Panc1 (cell line): Measurements from ENCODE around the gene NHSL1. TPM values are rescaled to one million over a fixed set of nuclear protein-coding genes. Genes with fewer than 3 reads are reported as not detected.

Experiments used
- ATAC-seq: fragments of 200-7000 bp; cut with Tn5 transposase; 2 replicates; pipeline ENCODE4 v1.9.1; 2020; ENCODE audit warnings: mild to moderate bottlenecking, moderate library complexity
- BruUV-seq: library from RNA; stranded (reverse); fragments of 400-500 nt; replicated peaks from 2 replicates; lab custom pipeline; 2021; lab: Mats Ljungman, UMichigan
- CTCF ChIA-PET: fragments of 300-600 bp; sonication (Branson Sonifier 250); formaldehyde crosslinking; loops from one replicate; lab custom pipeline; 2022; ENCODE audit warnings: antibody characterized with exemption; lab: Charles Lee
- POLR2A ChIA-PET: fragments of 300-600 bp; sonication (Branson Sonifier 250); formaldehyde crosslinking; loops from one replicate; lab custom pipeline; 2022; ENCODE audit warnings: antibody characterized with exemption; lab: Charles Lee
- DNase-seq: peaks from one replicate; pipeline ENCODE4 v3.0.0-alpha.2; 2010; ENCODE audit warnings: low read depth, low spot score
- H3K27ac ChIP-seq: 2 replicates; pipeline ENCODE4 v1.5.1; 2011; ENCODE audit warnings: mild to moderate bottlenecking, low read length, inconsistent platforms
- H3K27me3 ChIP-seq: fragments of 200-500 bp; sonication (Bioruptor generic); 2 replicates; pipeline ENCODE4 v1.6.0; 2014; ENCODE audit warnings: low read length, inconsistent platforms; ENCODE audit not compliant: control insufficient read depth, insufficient read depth
- H3K36me3 ChIP-seq: fragments of 200-500 bp; sonication (Bioruptor generic); 2 replicates; pipeline ENCODE4 v1.5.1; 2014; ENCODE audit warnings: inconsistent platforms, mild to moderate bottlenecking, low read length, moderate library complexity; ENCODE audit not compliant: control insufficient read depth, insufficient read depth
- H3K4me1 ChIP-seq: 2 replicates; pipeline ENCODE4 v1.5.1; 2011; ENCODE audit warnings: inconsistent platforms, mild to moderate bottlenecking, low read length, moderate library complexity; ENCODE audit not compliant: control insufficient read depth, insufficient read depth
- H3K4me3 ChIP-seq, 2 experiments: 2 replicates each; pipeline ENCODE4 v1.5.1; 2011 to 2012; ENCODE audit warnings: low read depth in 2 of 2, low read length in 2 of 2, mild to moderate bottlenecking in 2 of 2, inconsistent platforms in 1 of 2, moderate library complexity in 1 of 2
- H3K9me3 ChIP-seq: fragments of 200-500 bp; sonication (Bioruptor generic); 2 replicates; pipeline ENCODE4 v1.5.1; 2014; ENCODE audit warnings: low read depth, mild to moderate bottlenecking, inconsistent platforms, low read length, moderate library complexity; ENCODE audit not compliant: control insufficient read depth, insufficient read depth
- POLR2AphosphoS5 ChIP-seq: IDR thresholded peaks from 2 replicates; pipeline ENCODE4 v1.6.1; 2012; ENCODE audit warnings: mild to moderate bottlenecking, low read depth, low read length, moderate library complexity
- SIN3A ChIP-seq: IDR thresholded peaks from 2 replicates; pipeline ENCODE4 v1.6.1; 2012; ENCODE audit warnings: low read depth, mild to moderate bottlenecking, low read length, moderate library complexity, borderline replicate concordance; ENCODE audit not compliant: insufficient read depth
- TCF7L2 ChIP-seq: IDR thresholded peaks from 2 replicates; pipeline ENCODE4 v1.6.1; 2011; ENCODE audit warnings: mild to moderate bottlenecking, low read depth, low read length, inconsistent platforms
- in situ Hi-C: cut with HindIII; loops from 2 replicates; pipeline ENCODE4 v1.10.0; 2016; ENCODE audit warnings: low sequenced_read_pairs, low pct_unique_long_range_greater_than_20kb
- intact Hi-C: fragments of 100-400 bp; cut with micrococcal nuclease; formaldehyde crosslinking; loops from one replicate; pipeline ENCODE4 v1.10.0; 2022; ENCODE audit not compliant: unreplicated experiment
- total RNA-seq: library from RNA; stranded (reverse); gene quantifications from one replicate; pipeline ENCODE4 v1.2.1, GENCODE V29; 2021; ENCODE audit not compliant: unreplicated experiment
- TF ChIP-seq, protein P1 (sequence below): fragments of 450-650 bp; IDR thresholded peaks from 2 replicates; pipeline ENCODE4 v1.5.1; 2017; ENCODE audit warnings: mild to moderate bottlenecking
- TF ChIP-seq, protein P2 (sequence below), 2 experiments: IDR thresholded peaks; 2 replicates each; pipeline ENCODE4 v1.6.1; 2011 to 2012; ENCODE audit warnings: low read depth in 2 of 2, control low read depth in 1 of 2, low read length in 1 of 2, mild to moderate bottlenecking in 1 of 2, moderate library complexity in 1 of 2; ENCODE audit not compliant: insufficient read depth in 1 of 2

NHSL1 gene
- total RNA-seq, 1 experiment from 2014 or later, result 20.6 TPM

DNA sequence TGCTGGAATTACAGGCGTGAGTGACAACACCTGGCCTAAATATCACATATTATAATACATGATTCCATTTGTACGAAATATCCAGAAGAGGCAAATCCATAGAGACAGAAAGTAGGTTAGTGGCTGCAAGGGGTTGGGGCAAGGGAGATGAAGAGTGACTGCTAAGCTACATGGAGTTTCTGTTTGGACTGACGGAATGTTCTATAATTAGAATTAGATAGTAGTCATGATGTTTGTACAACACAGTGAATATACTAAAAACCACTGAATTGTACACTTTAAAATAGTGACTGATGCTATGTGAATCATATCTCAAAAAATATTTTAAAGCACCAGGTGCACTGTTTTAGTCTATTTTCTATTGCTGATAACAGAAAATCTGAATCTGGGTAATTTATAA, 99.0 kb downstream of the NHSL1 start:
- ATAC-seq (no peak), DNase-seq (no peak)
- Histone ChIP-seq H3K4me1 (peaks cover 4% of the 10 kb centered on the region), H3K27ac (no peak overlapping the region), H3K9me3 (no peaks in the 10 kb centered on the region), H3K4me3 (no peak overlapping the region), H3K36me3 (peaks cover 6% of the 10 kb centered on the region; the same call in 1 of the 2 replicates), H3K27me3 (no peaks in the 10 kb centered on the region)
- POLR2A ChIA-PET, result no interaction called here
- CTCF ChIA-PET, result no interaction called here
- TF ChIP-seq, protein P1, sequence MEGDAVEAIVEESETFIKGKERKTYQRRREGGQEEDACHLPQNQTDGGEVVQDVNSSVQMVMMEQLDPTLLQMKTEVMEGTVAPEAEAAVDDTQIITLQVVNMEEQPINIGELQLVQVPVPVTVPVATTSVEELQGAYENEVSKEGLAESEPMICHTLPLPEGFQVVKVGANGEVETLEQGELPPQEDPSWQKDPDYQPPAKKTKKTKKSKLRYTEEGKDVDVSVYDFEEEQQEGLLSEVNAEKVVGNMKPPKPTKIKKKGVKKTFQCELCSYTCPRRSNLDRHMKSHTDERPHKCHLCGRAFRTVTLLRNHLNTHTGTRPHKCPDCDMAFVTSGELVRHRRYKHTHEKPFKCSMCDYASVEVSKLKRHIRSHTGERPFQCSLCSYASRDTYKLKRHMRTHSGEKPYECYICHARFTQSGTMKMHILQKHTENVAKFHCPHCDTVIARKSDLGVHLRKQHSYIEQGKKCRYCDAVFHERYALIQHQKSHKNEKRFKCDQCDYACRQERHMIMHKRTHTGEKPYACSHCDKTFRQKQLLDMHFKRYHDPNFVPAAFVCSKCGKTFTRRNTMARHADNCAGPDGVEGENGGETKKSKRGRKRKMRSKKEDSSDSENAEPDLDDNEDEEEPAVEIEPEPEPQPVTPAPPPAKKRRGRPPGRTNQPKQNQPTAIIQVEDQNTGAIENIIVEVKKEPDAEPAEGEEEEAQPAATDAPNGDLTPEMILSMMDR, result no peak
- no TSS peak for BruUV-seq
- in situ Hi-C loops (no loop called here), intact Hi-C loops (no loop called here)

DNA sequence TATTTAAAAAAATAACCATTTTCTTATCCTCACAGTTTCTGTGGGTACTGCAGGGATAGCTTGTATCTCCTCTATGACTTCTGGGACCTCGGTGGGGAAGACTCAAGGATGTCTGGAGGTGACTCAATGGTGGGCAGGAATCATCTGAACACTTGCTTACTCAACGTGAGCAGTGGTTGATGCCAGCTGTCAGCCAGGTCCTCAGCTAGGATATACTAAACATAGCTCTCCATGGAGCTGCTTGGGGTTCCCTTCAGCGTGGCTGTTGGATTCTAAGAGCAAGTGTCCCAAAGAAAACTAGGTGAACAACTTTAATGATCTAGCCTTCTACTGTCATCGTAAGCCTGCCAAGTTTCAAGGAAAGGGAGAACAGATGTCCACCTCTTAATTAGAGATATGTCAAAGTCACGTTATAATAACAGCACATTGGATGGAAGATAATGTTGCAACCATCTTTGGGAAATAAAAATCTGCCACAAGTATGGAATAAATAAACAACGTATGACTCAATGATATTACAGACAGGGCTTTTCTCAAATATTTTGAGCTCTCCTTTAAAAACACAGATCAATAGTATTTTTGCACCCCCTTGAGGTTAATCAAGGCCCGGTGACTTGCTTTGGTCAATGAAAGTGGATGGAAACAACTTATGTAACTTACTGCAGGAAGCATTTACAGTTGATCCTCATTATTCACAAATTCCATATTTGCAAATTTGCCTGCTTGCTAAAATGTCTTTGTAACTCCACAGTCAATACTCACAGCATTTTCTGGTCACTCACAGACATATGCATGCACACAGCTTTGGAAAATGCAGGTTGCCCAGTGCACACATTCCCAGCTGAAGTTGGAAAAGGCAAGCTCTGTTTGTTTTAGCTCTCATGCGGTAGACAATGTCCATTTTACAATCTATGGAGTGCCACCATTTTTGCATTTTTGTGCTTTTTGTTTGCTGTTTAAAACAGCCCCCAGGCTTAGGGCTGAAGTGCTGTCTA, 101.9 kb downstream of the NHSL1 start:
- Histone ChIP-seq H3K27ac (no peak overlapping the region), H3K27me3 (no peaks in the 10 kb centered on the region; the same call in 1 of the 2 replicates), H3K36me3 (no peaks in the 10 kb centered on the region), H3K4me1 (no peaks in the 10 kb centered on the region), H3K9me3 (no peaks in the 10 kb centered on the region), H3K4me3 (no peak overlapping the region)
- in situ Hi-C loops (no loop called here), intact Hi-C loops (no loop called here)
- TF ChIP-seq SIN3A (no peak), TCF7L2 (no peak), POLR2AphosphoS5 (no peak)
- TF ChIP-seq, protein P1, result no peak; the same call in 1 of the 2 replicates
- TF ChIP-seq, protein P2, sequence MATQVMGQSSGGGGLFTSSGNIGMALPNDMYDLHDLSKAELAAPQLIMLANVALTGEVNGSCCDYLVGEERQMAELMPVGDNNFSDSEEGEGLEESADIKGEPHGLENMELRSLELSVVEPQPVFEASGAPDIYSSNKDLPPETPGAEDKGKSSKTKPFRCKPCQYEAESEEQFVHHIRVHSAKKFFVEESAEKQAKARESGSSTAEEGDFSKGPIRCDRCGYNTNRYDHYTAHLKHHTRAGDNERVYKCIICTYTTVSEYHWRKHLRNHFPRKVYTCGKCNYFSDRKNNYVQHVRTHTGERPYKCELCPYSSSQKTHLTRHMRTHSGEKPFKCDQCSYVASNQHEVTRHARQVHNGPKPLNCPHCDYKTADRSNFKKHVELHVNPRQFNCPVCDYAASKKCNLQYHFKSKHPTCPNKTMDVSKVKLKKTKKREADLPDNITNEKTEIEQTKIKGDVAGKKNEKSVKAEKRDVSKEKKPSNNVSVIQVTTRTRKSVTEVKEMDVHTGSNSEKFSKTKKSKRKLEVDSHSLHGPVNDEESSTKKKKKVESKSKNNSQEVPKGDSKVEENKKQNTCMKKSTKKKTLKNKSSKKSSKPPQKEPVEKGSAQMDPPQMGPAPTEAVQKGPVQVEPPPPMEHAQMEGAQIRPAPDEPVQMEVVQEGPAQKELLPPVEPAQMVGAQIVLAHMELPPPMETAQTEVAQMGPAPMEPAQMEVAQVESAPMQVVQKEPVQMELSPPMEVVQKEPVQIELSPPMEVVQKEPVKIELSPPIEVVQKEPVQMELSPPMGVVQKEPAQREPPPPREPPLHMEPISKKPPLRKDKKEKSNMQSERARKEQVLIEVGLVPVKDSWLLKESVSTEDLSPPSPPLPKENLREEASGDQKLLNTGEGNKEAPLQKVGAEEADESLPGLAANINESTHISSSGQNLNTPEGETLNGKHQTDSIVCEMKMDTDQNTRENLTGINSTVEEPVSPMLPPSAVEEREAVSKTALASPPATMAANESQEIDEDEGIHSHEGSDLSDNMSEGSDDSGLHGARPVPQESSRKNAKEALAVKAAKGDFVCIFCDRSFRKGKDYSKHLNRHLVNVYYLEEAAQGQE (IDR thresholded peaks at IDR 0.05; ENCODE audit: insufficient read depth in 1 of 2, low read depth in 2 of 2, low read length in 1 of 2), result no peak
- DNase-seq, result no peak
- POLR2A ChIA-PET, result no interaction called here
- no peak for ATAC-seq
- no TSS peak for BruUV-seq
- CTCF ChIA-PET, result no interaction called here
